GM19043 (cell line): ENCODE measurements around the gene MYH9.

Experiments used
- ATAC-seq: cut with Tn5 transposase; IDR thresholded peaks from one replicate; pipeline ENCODE4 v1.9.1; 2021; ENCODE audit warnings: low read depth; ENCODE audit not compliant: unreplicated experiment

Gene MYH9

GRCh38 chr22:36236388-36237319 lies 151.1 kb downstream of the MYH9 start:
- ATAC-seq: no peak

- ATAC-seq: no peak
Measured at GRCh38 chr22:36235585-36235984, 152.2 kb downstream of the MYH9 start.

GRCh38 chr22:36234919-36235318 lies 152.8 kb downstream of the MYH9 start:
- ATAC-seq: no peak

- ATAC-seq: no peak
Measured at GRCh38 chr22:36234213-36234612, 153.6 kb downstream of the MYH9 start.

GRCh38 chr22:36233796-36234195 lies 154.0 kb downstream of the MYH9 start:
- no peak for ATAC-seq

- ATAC-seq: no peak
Measured at GRCh38 chr22:36232715-36233401, 154.9 kb downstream of the MYH9 start.
